Mucosa of stomach (tissue), 1 donor: ENCODE results near the gene TTC19.
"Not testable (repeated sequence)": the region's sequence is repeated elsewhere in the genome, so short reads cannot be mapped to it uniquely, and the experiment has no call there.

Experiments
- H3K27me3 ChIP-seq: one replicate; pipeline ENCODE4 v1.7.0; 2013; ENCODE audit warnings: mild to moderate bottlenecking, low read length; ENCODE audit not compliant: control insufficient read depth, insufficient read depth
- H3K36me3 ChIP-seq: one replicate; pipeline ENCODE4 v1.7.0; 2013; ENCODE audit warnings: low read length; ENCODE audit not compliant: control insufficient read depth, insufficient read depth
- H3K4me1 ChIP-seq: one replicate; pipeline ENCODE4 v1.7.0; 2013; ENCODE audit warnings: mild to moderate bottlenecking, low read length; ENCODE audit not compliant: control insufficient read depth, insufficient read depth
- H3K4me3 ChIP-seq: one replicate; pipeline ENCODE4 v1.7.0; 2013; ENCODE audit warnings: low read length
- H3K9ac ChIP-seq: one replicate; pipeline ENCODE4 v1.7.0; 2013; ENCODE audit warnings: mild to moderate bottlenecking, low read length, moderate library complexity
- H3K9me3 ChIP-seq: one replicate; pipeline ENCODE4 v1.7.0; 2013; ENCODE audit warnings: mild to moderate bottlenecking, low read length, moderate library complexity; ENCODE audit not compliant: control insufficient read depth
- donor health status: Pancreatic carcinoma.

The TTC19 gene

DNA sequence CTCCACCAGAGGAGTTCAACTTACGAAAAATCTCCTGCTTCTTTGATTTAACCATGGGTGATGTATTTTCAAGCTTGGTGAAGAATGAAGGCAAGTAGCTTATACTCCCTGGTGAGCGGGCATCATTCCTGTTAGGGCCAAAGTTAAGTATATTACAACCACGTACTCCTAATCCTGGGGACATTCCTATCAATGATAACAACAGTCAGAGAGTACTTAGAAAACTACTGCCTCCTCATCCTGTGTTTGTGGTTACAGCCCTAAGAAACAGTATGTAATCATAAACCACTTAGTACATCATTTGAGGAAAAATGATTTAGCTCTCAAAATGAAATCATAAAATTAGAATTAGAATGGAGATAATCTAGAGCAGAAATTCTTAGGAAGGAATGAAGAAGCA, 47.3 kb downstream of the TTC19 start:
- H3K27me3 ChIP-seq, result no peaks in the 10 kb centered on the region
- H3K4me1 ChIP-seq, result no peaks in the 10 kb centered on the region
- H3K9me3 ChIP-seq, result no peaks in the 10 kb centered on the region
- no peak overlapping the region for H3K9ac ChIP-seq
- peaks cover 22% of the 10 kb centered on the region for H3K36me3 ChIP-seq
- no peak overlapping the region for H3K4me3 ChIP-seq

DNA sequence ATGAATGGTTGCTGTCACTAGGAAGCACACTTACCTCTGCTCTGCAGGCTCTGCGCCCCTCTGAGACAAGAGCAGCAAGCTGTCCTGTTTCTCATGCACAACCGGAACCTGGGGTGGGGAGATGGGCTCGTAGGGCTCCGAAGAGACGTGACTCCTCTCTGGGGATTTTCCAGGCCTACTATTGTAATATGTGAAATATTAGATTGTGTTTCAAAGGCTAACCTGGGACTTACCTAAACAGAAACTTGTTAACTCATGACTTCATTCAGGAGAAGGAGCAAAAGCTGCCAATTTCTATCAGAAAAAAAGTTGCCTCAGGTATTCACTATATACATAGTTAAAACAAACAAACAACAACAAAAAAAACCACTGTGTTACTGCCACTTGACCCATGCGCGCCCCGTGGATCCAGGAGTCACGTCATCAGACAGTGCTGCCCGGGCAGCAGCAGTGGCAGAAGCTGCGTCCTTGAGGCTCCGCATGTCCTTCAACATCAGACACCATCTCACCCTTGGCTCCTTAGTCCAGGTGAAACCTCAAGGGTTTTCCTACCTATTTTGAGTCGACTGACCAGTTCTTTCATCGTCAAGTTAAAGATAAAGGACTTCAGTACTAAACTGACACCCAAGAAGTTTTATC, 49.3 kb downstream of the TTC19 start:
- no peak overlapping the region for H3K4me3 ChIP-seq
- H3K9ac ChIP-seq, result no peak overlapping the region
- H3K36me3 ChIP-seq, result peaks cover 22% of the 10 kb centered on the region
- H3K4me1 ChIP-seq, result no peaks in the 10 kb centered on the region
- no peaks in the 10 kb centered on the region for H3K9me3 ChIP-seq
- no peaks in the 10 kb centered on the region for H3K27me3 ChIP-seq

DNA sequence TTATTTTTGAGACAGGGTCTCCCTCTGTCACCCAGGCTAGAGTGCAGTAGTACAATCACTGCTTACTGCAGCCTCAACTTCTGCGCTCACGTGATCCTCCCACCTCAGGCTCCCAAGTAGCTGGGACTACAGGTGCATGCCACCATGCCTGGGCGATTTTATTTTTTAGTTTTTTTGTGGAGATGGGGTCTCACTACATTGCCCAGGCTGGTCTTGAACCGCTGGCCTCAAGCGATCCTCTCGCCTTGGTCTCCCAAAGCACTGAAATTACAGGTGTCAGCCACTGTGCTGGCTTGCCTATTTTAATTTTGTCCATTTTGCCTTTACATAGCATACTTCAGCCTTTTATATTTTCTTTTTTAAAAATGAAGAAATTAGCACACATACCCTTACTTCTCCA, 51.2 kb downstream of the TTC19 start:
- no peaks in the 10 kb centered on the region for H3K9me3 ChIP-seq
- H3K4me3 ChIP-seq, result no peak overlapping the region
- H3K36me3 ChIP-seq, result peaks cover 15% of the 10 kb centered on the region

DNA sequence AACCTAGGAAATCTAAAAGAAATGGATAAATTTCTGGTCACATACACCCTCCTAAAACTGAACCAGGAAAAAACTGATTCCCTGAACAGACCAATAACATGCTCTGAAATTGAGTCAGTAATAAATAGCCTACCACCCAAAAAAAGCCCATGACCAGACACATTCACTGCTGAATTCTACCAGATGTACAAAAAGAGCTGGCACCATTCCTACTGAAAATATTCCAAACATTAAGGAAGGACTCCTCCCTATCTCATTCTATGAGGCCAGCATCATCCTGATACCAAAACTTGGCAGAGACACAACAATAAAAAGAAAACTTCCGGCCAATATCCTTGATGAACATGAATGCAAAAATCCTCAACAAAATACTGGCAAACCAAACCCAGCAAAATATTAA, 52.9 kb downstream of the TTC19 start:
- H3K9me3 ChIP-seq, result no peaks in the 10 kb centered on the region
- H3K36me3 ChIP-seq, result peaks cover 4% of the 10 kb centered on the region
- no peaks in the 10 kb centered on the region for H3K27me3 ChIP-seq
- H3K4me1 ChIP-seq, result no peaks in the 10 kb centered on the region
- H3K4me3 ChIP-seq, result no peak overlapping the region
- H3K9ac ChIP-seq, result no peak overlapping the region

More for the DNA sequence above, 51.2 kb downstream of the TTC19 start:
- no peak overlapping the region for H3K9ac ChIP-seq
- no peaks in the 10 kb centered on the region for H3K27me3 ChIP-seq
- no peaks in the 10 kb centered on the region for H3K4me1 ChIP-seq

DNA sequence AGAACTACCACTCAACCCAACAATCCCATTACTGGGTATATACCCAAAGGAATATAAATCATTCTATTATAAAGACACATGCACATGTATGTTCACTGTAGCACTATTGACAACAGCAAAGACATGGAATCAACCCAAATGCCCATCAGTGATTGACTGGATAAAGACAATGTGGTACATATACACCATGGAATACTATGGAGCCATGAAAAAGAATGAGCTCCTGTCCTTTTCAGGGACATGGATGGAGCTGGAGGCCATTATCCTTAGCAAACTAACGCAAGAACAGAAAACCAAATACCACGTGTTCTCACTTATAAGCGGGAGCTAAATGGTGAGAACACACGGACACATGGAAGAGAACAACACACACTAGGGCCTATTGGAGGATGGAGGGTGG, 55.5 kb downstream of the TTC19 start:
- not testable (repeated sequence) for H3K9me3 ChIP-seq, H3K9ac ChIP-seq, H3K27me3 ChIP-seq, H3K4me3 ChIP-seq, H3K36me3 ChIP-seq, H3K4me1 ChIP-seq

DNA sequence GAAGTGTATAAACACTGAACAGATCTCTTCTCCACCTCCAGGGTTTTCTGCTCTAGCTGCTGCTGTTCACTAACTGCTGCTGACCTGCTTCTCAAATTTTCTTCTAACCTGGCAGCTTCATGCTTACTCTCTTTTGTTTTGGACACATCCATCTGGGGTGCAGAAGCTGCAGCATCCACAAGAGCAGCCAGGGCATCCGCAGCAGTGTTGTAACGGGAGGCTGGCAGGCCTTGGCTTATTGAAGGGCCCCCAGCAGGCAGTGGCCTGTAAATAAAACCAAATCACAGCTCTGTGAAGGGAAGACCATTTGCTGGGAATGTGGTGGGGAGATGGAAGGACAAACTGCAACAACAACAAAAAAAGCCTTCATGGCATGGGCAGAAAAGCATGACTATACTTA, 62.0 kb downstream of the TTC19 start:
- peaks cover 18% of the 10 kb centered on the region for H3K36me3 ChIP-seq

DNA sequence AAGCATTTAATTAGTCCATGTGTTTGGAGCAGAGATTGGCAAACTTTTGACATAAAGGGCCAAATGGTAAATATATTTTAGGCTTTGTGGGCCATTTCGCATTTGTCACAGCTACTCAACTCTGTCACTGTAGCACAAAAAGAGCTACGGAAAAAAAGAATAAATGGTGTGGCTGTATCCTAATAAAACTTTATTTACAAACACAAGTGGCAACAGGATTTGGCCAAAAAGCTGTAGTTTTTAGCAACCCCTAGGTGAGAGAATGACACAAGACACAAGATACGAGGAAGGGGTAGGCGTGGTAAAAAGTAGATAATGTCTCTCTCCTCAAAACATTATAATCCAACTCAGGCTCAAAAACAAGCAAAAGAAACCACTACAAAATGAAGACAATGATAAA, 66.5 kb downstream of the TTC19 start:
- H3K4me3 ChIP-seq, result no peak overlapping the region
- H3K27me3 ChIP-seq, result no peaks in the 10 kb centered on the region
- H3K9ac ChIP-seq, result no peak overlapping the region
- peaks cover 32% of the 10 kb centered on the region for H3K36me3 ChIP-seq
- H3K4me1 ChIP-seq, result no peaks in the 10 kb centered on the region
- no peaks in the 10 kb centered on the region for H3K9me3 ChIP-seq

More for the DNA sequence above, 62.0 kb downstream of the TTC19 start:
- no peaks in the 10 kb centered on the region for H3K9me3 ChIP-seq
- no peaks in the 10 kb centered on the region for H3K27me3 ChIP-seq
- no peaks in the 10 kb centered on the region for H3K4me1 ChIP-seq
- H3K9ac ChIP-seq, result no peak overlapping the region
- H3K4me3 ChIP-seq, result no peak overlapping the region

DNA sequence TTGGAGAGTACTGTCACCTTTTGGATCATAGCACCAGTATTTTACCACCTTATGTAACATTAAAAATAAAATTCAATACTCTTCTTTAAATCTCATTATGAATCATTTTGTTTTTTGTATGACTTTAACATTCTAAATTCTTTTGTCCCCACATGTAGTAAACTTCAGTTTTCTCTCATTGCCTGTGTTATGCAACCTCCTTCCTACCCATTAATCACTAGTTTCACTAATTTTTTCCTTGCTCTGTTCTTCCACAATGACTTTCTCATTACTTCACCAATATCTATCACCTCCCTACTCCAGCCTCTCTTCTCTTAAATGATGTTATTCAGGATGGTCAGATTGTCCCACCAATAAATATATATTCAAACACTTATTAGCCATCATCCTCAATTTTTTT, 68.7 kb downstream of the TTC19 start:
- Histone ChIP-seq H3K4me3 (no peak overlapping the region), H3K27me3 (no peaks in the 10 kb centered on the region), H3K4me1 (no peaks in the 10 kb centered on the region), H3K9me3 (no peaks in the 10 kb centered on the region), H3K9ac (no peak overlapping the region), H3K36me3 (peaks cover 20% of the 10 kb centered on the region)

DNA sequence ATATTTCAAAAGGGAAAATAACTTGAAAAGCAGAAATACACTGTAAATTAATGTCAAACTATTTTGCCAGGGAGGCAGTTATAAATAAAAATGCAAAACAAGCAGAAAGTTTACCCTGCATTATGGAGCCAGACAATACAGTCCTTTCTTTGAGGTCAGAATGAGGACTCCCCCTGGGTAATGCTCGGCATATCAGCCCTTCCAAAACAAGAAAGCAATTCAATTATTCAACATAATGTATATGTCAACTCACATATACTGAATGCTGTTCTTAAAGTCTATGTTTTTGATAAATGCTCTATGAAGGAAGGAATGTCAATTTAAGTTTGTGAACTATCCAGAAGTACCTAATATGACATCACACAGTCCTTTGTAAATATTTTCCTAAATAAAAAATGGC, 72.4 kb downstream of the TTC19 start:
- H3K4me1 ChIP-seq, result no peaks in the 10 kb centered on the region
- H3K27me3 ChIP-seq, result no peaks in the 10 kb centered on the region
- H3K9ac ChIP-seq, result no peak overlapping the region
- peaks cover 13% of the 10 kb centered on the region for H3K36me3 ChIP-seq
- H3K9me3 ChIP-seq, result no peaks in the 10 kb centered on the region
- no peak overlapping the region for H3K4me3 ChIP-seq

DNA sequence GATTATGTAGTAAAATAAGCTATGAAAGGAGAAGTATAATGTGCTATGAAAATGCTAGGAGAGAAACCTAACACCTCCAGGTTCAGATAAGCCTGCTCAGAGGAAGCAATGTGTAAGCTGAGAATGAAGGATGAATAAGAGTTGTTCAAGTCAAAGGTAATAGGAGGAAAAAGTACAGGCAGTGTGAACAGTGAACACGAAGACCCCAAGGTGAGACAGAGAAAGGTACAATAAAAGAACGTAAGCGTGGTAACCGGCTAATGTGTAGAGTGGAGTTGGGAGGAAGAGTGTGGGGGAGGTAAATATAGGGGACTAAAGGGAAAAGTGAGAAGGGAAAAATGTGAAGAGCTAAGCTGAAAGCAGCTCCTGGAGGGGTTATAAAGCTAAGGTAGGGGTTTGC, 74.2 kb downstream of the TTC19 start:
- H3K36me3 ChIP-seq, result peaks cover 13% of the 10 kb centered on the region

DNA sequence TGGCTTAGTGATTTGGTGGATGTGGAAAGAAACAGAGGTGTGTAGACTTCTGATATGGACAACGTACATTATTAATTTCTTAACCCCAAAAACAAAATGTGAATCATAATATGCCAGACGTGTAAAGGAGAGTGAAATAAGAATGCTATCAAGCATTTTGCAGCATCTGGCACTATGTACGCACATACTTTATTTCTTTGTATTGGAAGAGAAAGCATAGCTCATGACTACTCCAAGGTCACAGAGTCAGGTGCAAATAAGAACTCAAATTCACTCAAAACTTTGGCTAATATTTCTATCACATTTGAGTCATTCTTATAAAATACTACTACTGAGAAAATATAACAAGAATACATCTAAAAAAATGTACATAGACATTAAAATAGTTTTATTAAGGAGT, 74.8 kb downstream of the TTC19 start:
- no peaks in the 10 kb centered on the region for H3K9me3 ChIP-seq
- no peaks in the 10 kb centered on the region for H3K4me1 ChIP-seq
- H3K4me3 ChIP-seq, result no peak overlapping the region
- peaks cover 9% of the 10 kb centered on the region for H3K36me3 ChIP-seq
- H3K9ac ChIP-seq, result no peak overlapping the region
- H3K27me3 ChIP-seq, result no peaks in the 10 kb centered on the region

More for the DNA sequence above, 74.2 kb downstream of the TTC19 start:
- Histone ChIP-seq H3K4me1 (no peaks in the 10 kb centered on the region), H3K4me3 (no peak overlapping the region), H3K9me3 (no peaks in the 10 kb centered on the region), H3K9ac (no peak overlapping the region), H3K27me3 (no peaks in the 10 kb centered on the region)

DNA sequence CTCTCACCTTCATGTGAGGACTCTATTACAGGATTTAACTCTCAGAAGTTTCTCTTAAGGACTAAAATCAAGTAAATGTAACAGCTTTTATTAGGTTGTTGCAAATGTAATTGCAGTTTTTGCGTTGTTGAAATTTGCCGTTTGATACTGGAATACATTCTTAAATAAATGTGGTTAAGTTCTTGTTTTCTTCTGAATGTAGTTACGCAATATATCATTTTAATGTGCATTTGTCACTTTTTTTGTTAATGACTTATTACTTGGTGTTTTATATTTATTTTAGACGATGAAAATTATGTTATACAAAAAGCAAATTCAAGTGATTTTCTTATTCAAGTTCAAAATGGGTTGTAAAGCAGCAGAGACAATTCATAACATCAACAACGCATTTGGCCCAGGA, 76.3 kb downstream of the TTC19 start:
- Histone ChIP-seq H3K9ac (no peak overlapping the region), H3K9me3 (no peaks in the 10 kb centered on the region), H3K4me3 (no peak overlapping the region), H3K27me3 (no peaks in the 10 kb centered on the region), H3K4me1 (no peaks in the 10 kb centered on the region), H3K36me3 (no peaks in the 10 kb centered on the region)
